Stimulated activated CD4-positive, alpha-beta T cell treated with anti-CD3 and anti-CD28 coated beads, Interleukin-2, amount 100 ng/mL, for 24 hours (primary cell): ENCODE results near the gene NOXA1.
A peak's percentile ranks its signal among the peaks of the same experiment; 100 is the strongest.

ENCODE experiments used
- DNase-seq, 2 donors: peaks; one replicate each; pipeline ENCODE4 v3.0.0-alpha.2; 2020

The NOXA1 gene

GRCh38 chr9:137387891-137388560, 35.2 kb upstream of the NOXA1 start:
- no peak for DNase-seq

- no peak for DNase-seq
Observed at GRCh38 chr9:137388589-137389427, 34.4 kb upstream of the NOXA1 start.

- DNase-seq, result no peak
Observed at GRCh38 chr9:137389428-137389746, 33.8 kb upstream of the NOXA1 start.

DNA sequence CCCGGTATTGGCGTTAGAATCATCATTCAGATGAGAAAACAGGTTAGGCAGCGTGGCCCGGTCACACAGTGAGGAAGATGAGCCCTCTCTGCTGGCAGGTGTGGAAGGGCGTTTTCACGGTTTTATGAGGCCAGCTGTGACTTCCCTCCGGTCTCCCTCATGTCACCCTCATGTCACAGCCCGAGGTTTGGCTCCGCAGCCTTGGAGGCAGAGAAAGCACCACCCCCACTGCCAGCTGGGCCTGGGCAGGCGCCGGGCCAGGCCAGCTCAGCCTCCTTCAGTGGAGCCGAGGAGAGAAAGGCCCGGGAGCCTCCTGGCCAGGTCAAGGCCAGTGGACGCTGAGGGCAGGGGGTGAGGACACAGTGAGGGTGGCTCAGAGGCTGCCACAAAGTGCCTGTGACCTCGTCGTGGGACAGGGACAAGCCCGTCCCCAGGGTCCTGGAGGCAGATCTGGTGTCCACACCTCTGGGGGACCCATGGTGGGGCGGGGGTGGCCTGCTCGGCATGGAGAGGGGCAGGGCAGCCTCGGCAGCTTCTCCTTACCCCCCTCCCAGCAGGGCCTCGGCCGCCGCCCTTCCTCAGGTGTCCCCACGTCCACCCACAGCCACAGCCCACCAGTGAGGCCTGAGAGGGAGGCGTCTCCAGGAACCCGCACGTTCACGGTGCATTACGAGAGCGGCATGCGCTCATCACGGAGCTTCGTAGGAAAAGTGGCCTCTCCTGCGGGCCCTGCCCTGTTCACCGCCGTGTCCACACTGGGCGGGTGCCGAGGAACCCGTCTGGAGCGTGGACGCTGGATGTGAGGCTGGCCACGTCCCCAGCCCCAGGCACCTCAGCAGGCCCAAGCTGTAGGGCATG, 32.4 kb upstream of the NOXA1 start:
- DNase-seq, result no peak

GRCh38 chr9:137391411-137391754, 31.8 kb upstream of the NOXA1 start:
- no peak for DNase-seq

- DNase-seq, result no peak
Observed at GRCh38 chr9:137392232-137393007, 30.8 kb upstream of the NOXA1 start.

DNA sequence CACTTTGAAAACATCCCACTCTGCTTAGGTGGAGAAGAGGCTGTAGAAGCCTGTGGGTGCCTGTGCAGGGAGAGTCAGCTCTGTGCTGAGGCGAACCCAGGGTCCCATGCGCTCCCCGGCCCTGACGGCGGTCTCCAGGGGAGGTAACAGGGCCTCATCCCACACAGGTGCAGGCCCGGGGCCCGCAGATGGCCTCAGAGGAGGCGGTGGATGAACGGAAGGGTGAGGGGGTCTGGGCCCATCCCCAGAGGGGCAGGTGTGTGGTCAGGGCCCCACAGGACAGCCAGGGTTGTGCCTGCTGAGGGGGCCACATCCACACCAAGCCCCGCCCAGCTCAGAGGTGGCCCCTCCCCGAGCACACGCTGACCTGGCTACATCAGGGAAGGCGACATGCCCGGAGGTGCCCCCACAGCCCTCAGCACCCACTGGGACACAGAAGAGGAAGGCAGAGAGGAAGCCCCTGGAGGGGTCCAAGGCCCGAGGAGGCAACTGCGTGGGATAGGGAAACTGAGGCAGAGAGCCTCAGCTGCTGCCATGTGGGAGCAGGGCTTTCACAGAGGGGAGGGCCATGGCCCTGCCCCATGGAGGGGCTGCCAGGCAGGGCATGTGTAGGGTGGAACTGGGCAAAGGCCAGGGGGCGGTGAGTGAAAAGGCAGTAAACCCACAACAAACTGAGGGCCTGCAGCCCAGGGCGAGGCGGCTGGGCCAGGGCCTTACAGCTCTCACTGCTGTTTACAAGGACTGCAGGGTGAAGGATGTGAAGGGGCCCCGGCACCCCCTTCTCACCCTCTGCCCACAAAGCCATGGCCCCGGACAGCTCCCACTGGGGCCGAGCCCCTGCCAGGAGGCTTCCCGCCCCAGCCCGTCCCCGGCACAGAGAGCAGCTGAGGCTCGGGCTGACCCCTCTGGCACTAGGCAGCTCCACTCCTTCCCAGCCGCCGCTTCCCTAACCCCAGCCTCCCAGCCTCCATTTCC, 29.7 kb upstream of the NOXA1 start:
- no peak for DNase-seq

DNA sequence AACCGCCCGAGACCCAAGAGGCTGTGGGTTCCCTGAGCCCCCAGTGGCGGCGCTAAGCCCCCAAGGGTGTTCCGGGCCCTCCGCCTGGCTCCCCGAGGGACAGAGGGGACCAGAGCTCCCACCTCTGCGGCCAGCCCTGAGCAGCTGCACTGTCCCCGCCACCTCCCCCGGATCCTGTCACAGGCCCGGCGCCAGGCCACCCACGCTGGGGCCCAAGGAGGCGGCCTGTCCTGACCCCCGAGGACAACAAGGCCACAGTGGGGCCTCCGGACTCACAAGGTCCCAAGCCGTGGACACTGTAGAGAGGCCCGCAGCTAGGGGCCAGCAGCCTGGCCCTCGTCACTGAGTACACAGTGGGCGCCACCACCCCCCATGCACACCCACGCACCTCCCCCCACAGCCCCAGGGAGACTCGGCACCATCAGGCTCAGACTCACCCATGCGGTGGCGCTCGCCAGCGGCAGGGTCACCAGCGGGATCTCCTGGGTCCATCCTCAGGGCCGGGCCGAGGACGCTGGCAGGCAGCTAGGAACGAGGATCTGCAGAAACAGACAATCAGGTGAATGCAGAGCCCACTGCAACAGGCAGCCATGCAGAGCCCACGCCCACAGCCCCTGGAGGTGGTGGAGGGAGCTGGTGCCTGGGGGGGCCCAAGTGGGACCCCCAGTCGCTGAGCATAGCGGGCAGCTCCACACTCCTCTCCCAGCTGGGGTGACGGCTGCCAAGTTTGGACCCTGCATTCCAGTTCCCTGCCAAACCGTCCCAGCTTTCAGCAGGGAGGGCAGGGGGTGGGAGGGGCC, 28.1 kb upstream of the NOXA1 start:
- DNase-seq, result no peak

GRCh38 chr9:137395666-137396010, 27.6 kb upstream of the NOXA1 start:
- no peak for DNase-seq

- DNase-seq, result no peak
Observed at GRCh38 chr9:137396227-137396626, 27.0 kb upstream of the NOXA1 start.

DNA sequence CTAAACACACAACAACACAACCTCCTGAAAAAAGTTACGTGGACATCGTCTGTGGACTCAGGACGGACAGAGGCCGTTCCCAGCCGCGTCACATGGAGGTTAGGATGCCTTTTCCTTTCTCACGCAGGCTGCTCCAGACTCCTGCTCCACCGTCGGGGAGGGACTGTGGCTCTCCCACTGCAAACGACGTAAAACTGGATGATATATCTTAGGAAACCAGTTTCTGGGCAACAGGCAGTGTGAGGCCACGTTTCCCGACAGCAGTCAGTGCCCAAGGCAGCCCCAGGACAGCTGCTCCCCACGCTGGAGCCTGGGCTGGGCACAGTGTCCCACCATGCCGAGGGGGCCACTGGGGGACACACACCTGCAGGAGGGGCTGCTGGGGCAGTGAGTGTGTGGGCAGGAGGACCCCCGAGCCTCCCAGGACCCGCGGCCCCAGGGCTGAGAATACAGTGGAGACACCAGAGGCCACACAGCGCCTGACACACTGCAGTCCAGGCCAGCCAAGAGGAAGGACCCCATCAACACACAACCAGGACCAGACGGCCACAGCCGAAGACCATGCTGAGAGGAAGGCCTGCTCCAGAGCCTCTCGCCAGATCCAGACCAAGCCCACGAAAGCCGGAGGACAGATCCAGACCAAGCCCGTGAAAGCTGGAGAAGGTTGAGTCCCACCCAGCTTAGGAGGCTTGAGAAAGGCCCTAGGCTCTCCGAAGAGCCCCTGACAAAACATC, 26.4 kb upstream of the NOXA1 start:
- DNase-seq, result no peak

DNA sequence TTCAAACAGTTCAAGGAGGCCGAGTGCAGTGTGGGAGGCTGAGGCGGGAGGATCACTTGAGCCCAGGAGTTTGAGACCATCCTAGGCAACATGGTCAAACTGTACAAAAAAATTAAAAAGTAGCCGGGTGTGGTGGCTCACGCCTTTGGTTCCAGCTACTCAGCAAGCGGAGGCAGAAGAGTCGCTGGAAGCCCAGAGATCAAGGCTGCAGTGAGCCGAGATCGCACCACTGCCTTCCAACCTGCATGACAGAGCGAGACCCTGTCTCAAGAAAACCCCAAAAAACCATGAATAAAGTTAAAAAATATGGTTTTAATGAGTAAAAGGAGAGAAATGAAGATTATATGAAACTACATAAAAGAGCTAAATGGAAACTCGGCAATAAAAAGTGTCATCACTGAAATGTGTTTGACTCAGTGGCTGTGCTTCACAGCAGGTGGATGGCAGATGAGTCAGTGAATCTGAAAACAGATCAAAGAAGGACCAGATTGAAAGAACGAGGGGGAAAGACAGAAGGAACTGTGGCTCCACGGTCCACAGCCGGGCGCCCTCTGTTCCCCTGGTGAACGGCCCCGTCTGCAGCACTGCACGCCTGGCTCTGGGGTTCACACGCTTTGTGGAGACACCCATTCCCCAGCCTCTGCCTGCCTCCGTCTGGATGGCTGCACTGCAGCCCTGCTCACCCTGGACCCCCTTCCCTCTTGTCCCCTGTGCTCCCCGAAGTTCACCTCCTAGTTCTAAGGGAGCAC, 25.3 kb upstream of the NOXA1 start:
- DNase-seq, result peak; percentile 52 to 65

- no peak for DNase-seq
Observed at GRCh38 chr9:137398561-137399468, 24.4 kb upstream of the NOXA1 start.

GRCh38 chr9:137402746-137403145, 20.4 kb upstream of the NOXA1 start:
- DNase-seq, result no peak

DNA sequence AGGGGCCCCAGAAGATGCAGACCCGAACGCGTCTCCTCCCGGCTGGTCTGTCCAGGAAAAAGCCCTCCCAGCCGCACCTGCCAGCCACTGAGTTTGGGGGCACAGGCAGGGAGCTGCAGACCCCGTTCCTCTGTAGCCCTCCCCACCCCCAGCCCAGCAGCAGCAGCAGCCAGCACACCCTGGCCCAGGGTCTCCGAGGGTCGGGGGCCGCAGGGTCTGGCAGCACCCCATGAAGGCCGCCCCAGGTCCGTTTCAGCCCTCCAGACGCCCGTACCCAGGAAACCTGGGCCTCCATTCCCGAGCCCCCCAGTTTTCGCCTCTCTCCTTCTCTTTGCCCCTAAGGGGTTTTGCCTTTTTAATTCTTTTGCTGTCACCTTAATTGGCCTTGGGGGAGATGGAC, 19.9 kb upstream of the NOXA1 start:
- DNase-seq, result no peak

DNA sequence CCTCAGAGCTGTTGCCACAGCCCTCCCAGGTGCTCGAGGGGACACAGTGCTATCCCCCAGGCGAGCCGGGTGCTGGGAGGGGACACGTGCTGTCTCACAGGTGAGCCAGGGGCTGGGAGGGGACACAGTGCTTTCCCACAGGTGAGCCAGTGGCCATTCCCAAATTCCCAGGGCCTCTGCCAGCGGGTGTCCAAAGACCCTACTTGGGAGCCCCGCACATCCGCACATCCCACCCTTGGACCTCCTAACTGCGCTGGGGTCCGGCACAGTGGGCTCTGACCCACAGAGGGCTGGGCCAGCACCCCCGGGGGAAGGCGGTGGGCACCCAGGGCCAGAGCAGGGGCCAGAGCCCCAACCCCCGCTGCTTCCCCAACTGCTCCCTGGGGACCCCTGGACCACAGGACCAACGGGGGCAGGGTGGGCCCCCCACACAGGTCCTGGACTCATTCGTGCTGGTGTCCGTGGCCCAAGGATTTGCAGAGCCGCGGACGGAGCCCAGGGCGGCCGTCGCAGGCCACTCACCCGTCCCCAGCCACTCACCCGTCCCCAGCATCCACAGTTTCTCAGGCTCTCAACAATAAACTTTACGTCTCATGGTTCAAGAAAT, 18.1 kb upstream of the NOXA1 start:
- DNase-seq, result no peak

DNA sequence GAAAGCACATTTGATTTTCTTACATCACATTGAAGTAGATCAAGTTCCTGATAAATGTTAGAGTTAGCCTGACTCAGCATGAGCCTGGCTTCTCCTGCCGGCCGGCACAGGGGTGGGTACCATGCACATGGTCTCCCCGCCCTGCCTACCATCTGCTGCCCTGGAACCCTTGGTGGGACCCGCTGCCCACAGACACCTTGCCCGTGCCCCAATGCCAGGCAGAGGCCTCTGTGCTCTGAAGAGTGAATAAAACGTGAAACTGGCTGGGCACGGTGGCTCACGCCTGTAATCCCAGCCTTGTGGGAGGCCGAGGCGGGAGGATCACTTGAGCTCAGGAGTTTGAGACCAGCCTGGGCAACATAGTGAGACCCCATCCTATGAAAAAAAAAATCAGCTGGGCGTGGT, 17.5 kb upstream of the NOXA1 start:
- DNase-seq, result no peak
